ENCODE data around the gene KRT15. TPM values are rescaled to one million over a fixed set of nuclear protein-coding genes. Genes with fewer than 3 reads are reported as not detected.

Gene KRT15
- total and polyA plus RNA-seq, 2 of the 8 experiments (the other 6 are each of a cell fraction or from before 2014, with no cell fraction given), result 0.11 to 0.13 TPM

DNA sequence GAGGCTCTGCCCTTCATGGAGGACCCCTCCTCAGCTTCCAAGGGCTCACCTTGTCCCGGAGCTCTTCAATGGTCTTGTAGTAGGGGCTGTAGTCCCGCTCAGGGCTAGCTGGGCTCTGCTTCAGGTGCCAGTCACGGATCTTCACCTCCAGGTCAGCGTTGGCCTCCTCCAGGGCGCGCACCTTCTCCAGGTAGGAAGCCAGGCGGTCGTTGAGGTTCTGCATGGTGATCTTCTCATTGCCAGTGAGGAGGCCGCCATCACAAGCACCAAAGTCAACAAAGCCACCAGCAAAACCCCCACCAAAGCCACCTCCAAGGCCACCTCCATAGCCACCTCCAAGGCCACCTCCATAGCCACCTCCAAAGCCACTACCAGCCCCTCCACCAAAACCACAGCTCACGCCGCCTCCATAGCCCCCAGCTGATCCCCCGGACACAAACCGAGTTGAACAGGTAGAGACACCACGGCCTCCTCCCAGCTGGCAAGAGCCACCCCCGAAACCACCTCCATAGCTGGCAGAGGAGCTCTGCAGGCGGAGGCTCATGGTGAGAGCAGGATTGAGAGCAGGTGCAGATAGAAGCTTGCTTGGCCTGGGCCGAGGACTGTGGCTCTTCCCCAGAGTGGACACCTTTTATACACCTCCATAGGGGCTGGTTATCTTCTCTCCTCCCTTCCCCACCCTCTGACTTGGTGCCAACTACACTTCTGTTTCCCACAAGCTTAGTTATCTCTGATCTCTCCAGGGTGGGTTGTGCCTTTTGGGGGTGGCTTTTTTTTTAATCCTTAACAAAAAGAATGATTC is 13.5 kb downstream of the KRT15 start, which contains the start of gene KRT13 (continued):
- TF ChIP-seq JUN (IDR thresholded peaks at IDR 0.05; ENCODE audit: low read depth, low read length) (no peak), POLR2A (IDR thresholded peaks at IDR 0.05; ENCODE audit: control extremely low read depth in 1 of 2, low read depth in 2 of 2, low read length in 2 of 2) (no peak), RXRA (IDR thresholded peaks at IDR 0.05; ENCODE audit: insufficient read depth, low read depth, low read length) (no peak), POLR2AphosphoS5 (IDR thresholded peaks at IDR 0.05; ENCODE audit: low read depth, low read length) (no peak)
